Measurements from ENCODE around the gene IFNA13.

IFNA13 gene

DNA sequence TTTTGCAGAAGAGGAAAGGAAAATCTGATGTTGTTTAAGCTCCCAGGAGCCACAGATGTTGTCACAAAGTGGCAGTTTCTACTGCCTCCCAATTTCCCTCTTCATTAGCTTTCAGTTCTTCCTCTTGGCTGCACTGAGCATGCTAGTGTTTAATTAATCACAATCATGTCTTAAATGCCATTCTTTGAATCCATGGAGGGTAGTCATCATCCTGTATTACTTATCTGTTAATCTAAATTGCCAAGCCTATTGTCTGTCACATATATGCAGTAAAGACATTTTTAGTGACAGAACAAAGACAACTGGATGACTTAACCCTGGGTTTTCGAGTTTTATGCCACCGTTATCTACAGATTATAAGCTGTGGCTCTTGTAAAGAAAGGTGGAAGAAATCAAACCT, 47.4 kb downstream of the IFNA13 start:
- Histone ChIP-seq H3K27me3 (ENCODE audit: insufficient read depth, low read depth) (no peaks in the 10 kb centered on the region), H3K4me2 (no peak overlapping the region), H3K9ac (no peak overlapping the region), H4K20me1 (ENCODE audit: insufficient read depth) (no peaks in the 10 kb centered on the region), H3K79me2 (ENCODE audit: insufficient read depth, low read depth) (no peaks in the 10 kb centered on the region), H3K27ac (no peak overlapping the region), H2AFZ (ENCODE audit: low read depth) (no peak overlapping the region), H3K36me3 (ENCODE audit: insufficient read depth) (no peaks in the 10 kb centered on the region), H3K4me3 (IDR thresholded peaks at IDR 0.05; ENCODE audit: insufficient read depth, low read depth, low read length) (no peak overlapping the region), H3K4me1 (ENCODE audit: low read depth, poor library complexity, severe bottlenecking) (no peaks in the 10 kb centered on the region)
- TF ChIP-seq, protein P1, sequence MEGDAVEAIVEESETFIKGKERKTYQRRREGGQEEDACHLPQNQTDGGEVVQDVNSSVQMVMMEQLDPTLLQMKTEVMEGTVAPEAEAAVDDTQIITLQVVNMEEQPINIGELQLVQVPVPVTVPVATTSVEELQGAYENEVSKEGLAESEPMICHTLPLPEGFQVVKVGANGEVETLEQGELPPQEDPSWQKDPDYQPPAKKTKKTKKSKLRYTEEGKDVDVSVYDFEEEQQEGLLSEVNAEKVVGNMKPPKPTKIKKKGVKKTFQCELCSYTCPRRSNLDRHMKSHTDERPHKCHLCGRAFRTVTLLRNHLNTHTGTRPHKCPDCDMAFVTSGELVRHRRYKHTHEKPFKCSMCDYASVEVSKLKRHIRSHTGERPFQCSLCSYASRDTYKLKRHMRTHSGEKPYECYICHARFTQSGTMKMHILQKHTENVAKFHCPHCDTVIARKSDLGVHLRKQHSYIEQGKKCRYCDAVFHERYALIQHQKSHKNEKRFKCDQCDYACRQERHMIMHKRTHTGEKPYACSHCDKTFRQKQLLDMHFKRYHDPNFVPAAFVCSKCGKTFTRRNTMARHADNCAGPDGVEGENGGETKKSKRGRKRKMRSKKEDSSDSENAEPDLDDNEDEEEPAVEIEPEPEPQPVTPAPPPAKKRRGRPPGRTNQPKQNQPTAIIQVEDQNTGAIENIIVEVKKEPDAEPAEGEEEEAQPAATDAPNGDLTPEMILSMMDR (conservative IDR thresholded peaks at IDR 0.05; ENCODE audit: low read depth, low read length): no peak

DNA sequence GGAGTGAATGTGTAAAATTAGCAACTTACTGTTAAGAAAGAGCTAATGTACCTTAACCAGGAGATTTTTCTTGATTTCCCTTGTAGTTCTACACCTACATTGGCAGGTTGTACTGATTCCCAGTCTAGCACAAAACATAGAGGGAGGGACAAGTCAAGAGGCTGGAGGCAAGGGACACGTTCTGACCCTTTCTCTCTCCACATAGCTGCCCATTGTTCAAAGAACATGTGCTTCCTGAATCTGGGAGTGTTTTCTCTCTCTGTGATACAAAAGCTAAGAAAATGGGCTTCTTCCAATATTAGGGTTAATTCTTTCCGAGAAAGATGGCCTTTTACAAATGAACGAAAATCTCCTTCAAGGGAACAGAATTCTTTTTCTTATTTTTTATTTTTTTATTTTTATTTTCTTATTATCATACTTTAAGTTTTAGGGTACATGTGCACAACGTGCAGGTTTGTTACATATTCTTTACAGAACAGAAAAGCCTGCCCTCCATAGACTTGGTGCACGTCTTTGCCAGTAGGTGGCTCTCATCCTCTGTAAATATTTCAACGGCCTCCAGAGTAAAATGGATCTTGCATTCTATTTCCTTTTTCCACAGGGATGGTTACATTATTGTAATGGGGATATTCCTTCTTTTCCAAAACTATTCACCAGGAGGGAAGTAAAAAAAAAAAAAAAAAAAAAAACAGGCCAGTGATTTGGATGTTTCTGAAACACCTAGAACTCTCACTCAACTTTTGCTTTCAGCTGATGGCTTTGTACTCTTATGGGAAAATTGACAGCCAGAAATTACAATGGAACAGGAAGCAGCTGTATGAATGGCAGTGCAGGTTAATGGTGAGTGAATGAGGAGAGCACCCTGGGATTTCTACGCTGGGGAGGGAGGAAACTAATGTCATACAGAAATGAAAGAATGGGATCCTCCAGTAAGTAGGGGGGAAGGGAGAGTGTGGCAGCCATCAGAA, 49.6 kb downstream of the IFNA13 start:
- Histone ChIP-seq H3K4me3 (IDR thresholded peaks at IDR 0.05; ENCODE audit: insufficient read depth, low read depth, low read length) (no peak overlapping the region), H4K20me1 (ENCODE audit: insufficient read depth) (no peaks in the 10 kb centered on the region), H3K27me3 (ENCODE audit: insufficient read depth, low read depth) (no peaks in the 10 kb centered on the region), H3K36me3 (ENCODE audit: insufficient read depth) (no peaks in the 10 kb centered on the region), H3K79me2 (ENCODE audit: insufficient read depth, low read depth) (no peaks in the 10 kb centered on the region), H2AFZ (ENCODE audit: low read depth) (no peak overlapping the region), H3K27ac (no peak overlapping the region), H3K4me1 (ENCODE audit: low read depth, poor library complexity, severe bottlenecking) (no peaks in the 10 kb centered on the region), H3K4me2 (no peak overlapping the region), H3K9ac (no peak overlapping the region)
- TF ChIP-seq, protein P1 (conservative IDR thresholded peaks at IDR 0.05; ENCODE audit: low read depth, low read length): peak; percentile 71; the same call in 1 of the 2 replicates

Measured in KMS-11 (cell line).